ENCODE results near the gene TCP1.
A peak's percentile ranks its signal among the peaks of the same experiment; 100 is the strongest.
"Not testable (repeated sequence)": the region's sequence is repeated elsewhere in the genome, so short reads cannot be mapped to it uniquely, and the experiment has no call there.

The TCP1 gene

GRCh38 chr6:159769470-159769869 is 19.9 kb downstream of the TCP1 start:
- DNase-seq: no peak

- no peak for DNase-seq
Measured at GRCh38 chr6:159766906-159767305, 22.5 kb downstream of the TCP1 start.

GRCh38 chr6:159762681-159763293 is 26.6 kb downstream of the TCP1 start:
- DNase-seq: peak; percentile 40

GRCh38 chr6:159761873-159762680 is 27.3 kb downstream of the TCP1 start, which contains the start of gene ACAT2:
ACAT2 (plus strand) TSS chr6:159762045; CDS start chr6:159762088, 43 bp downstream.
- peak; percentile 93 for DNase-seq

GRCh38 chr6:159761129-159761872 is 28.1 kb downstream of the TCP1 start:
- DNase-seq: no peak

- DNase-seq: no peak
Measured at GRCh38 chr6:159760602-159761057, 28.8 kb downstream of the TCP1 start.

GRCh38 chr6:159759645-159760044 is 29.8 kb downstream of the TCP1 start:
- no peak for DNase-seq

GRCh38 chr6:159758031-159759001 is 31.1 kb downstream of the TCP1 start:
- no peak for DNase-seq

- DNase-seq: no peak
Measured at GRCh38 chr6:159756508-159756907, 32.9 kb downstream of the TCP1 start.

GRCh38 chr6:159754959-159755914 is 34.2 kb downstream of the TCP1 start:
- DNase-seq: no peak

GRCh38 chr6:159754401-159754800 is 35.0 kb downstream of the TCP1 start:
- DNase-seq: no peak

- DNase-seq: no peak
Measured at GRCh38 chr6:159753081-159753872, 36.1 kb downstream of the TCP1 start.

GRCh38 chr6:159751448-159751847 is 38.0 kb downstream of the TCP1 start:
- no peak for DNase-seq

- DNase-seq: not testable (repeated sequence)
Measured at GRCh38 chr6:159748127-159748526, 41.3 kb downstream of the TCP1 start.

GRCh38 chr6:159746759-159747158 is 42.6 kb downstream of the TCP1 start:
- DNase-seq: no peak

- DNase-seq: no peak
Measured at GRCh38 chr6:159745081-159745480, 44.3 kb downstream of the TCP1 start.

GRCh38 chr6:159742165-159742564 is 47.2 kb downstream of the TCP1 start:
- DNase-seq: no peak

GRCh38 chr6:159739341-159739740 is 50.1 kb downstream of the TCP1 start:
- no peak for DNase-seq

- no peak for DNase-seq
Measured at GRCh38 chr6:159736908-159737307, 52.5 kb downstream of the TCP1 start.

GRCh38 chr6:159733395-159733794 is 56.0 kb downstream of the TCP1 start:
- not testable (repeated sequence) for DNase-seq
